Metanephros (tissue), 1 donor: ENCODE data around the gene SVIP. TPM values are rescaled to one million over a fixed set of nuclear protein-coding genes. Genes with fewer than 3 reads are reported as not detected.

ENCODE experiments used
- total RNA-seq: library from RNA; depleted of rRNA; stranded (reverse); fragments of >200 nt; gene quantifications from one replicate; pipeline ENCODE4 v1.2.3, GENCODE V29; 2014

Gene SVIP
- 10.3 TPM for total RNA-seq

DNA sequence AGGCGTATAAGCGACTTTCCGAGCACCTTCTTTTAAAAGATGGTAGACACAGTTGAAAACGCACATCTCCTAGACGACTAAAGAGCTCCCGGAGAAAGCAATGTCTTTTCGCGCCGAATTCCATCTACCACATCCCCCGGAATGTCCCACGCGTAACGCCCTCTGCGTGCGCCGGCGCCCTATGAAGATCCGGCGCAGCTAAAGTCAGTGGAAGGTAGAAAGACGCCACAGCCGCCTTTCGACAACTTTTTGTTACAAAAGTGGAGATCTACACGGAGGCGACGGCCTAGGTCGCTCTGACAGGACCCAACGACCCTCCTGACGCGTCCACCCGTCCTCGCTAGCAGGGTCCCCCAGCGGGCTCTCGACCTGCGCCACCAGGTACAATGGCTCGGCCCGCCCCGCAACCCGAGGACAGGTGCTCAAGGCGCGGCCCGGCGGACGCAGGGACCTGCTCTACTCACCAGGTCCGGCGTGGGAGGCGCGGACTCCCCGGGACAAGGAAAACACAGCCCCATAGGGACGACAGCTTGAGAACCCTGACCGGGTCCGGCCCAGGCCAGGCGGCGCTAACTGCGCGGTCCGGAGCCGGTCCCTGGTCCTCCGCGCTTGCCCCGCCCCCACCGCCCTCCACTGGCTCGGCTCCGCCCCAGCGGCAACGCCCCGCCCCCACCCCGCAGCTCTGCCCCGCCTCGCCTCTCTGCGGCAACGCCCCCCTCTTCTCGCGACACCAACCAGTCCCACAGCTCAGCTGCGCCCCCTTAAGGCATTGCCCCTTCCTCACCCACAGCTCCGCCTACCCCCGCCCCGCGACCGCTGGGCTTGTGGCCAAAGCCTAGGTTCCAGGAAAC lies at the start of gene SVIP:
Gene SVIP (minus strand): TSS at position 571 of the 851 bp plus-strand sequence. CDS start 53 bp downstream, at position 518.

GRCh38 chr11:22860241-22860640 lies 30.6 kb upstream of the SVIP start, which contains the start of gene CCDC179:
TSS of gene CCDC179 (minus strand) at chr11:22860474. CDS start at chr11:22860421, 53 bp downstream.

Other genes starting within 250 kb of the SVIP start
- 17.9 TPM for gene FANCF, start 204.0 kb downstream of the SVIP start, total RNA-seq
- 13.0 TPM for gene GAS2, start 163.2 kb downstream of the SVIP start, total RNA-seq
- gene CCDC179, start 30.7 kb upstream of the SVIP start, total RNA-seq = not detected